GOT3 (cell line): ENCODE measurements around the gene CNOT6.

Experiments
- DNase-seq: peaks from one replicate; lab custom pipeline; 2025; ENCODE audit warnings: mixed read lengths; lab: John Stamatoyannopoulos, UW

The CNOT6 gene

DNA sequence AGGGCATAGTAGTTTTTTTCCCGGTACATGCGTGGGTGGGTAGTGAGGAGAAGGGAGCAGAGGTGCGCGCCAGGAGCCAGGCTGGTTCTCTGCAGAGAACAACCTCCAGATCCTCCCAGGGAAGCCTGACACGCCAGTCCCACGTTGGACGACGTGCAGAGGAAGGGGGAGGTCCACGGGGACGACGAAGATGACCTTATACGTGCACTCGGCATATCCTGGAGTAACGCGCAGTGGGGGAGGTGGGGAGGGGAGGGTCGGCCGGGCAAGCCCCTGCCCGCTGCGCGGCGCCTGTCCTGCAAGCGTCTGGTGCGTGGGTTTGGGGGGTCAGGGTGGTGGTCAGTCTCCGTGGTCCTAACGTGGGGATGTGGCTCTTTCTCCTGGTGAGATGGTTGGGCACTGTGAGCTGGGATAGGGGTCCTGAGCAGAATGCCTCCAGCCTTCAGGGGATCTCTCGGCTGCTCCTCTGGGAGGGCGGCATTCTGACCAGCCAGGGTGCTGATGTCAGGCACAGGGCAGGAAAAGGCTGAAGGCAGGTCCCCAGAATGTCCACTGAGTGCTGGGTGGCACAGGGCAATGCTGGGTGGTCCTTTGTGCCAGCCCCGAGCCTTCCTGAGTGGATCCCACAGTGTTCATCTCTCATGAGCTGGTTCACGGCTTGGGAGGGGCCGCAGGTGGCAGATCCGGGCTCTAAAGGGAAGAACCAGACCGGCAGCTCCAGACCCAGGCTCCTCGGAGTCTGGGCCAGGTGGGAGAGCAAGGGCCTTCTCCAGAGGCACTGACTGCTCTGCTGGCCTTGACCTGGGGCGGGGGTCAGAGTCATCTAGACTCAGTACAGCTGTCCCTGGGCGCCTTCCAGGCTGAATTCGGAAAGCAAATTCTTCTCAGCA lies 107.7 kb downstream of the CNOT6 start:
- no peak for DNase-seq

DNA sequence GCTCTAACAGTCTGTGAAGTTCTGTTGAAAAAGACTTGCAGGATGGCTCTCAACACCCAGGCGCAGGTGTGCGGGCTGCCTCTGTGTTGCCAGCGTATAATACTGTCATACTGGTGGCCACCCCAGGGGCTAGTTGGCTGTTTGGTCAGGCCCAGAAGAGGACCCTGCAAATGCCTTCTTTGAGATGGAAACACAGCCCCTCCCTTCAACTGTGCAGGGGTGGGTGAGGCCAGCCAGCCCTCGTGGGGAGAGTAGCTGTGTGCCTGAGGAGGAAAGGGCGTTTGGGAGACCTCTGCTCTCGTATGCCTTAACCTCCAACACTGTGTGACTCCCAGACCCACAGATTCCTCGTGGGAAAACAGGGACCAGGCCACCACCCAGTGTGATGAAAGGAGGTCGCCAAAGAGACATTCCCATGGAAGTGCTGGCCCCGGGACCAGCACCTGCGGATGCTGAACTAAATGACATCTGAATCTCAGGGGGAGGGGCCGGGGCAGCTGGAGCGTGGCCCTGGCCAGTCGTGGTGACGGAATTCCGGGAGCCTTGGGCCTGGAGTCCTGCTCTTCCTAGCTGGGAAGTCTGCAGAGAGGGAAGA lies 108.4 kb downstream of the CNOT6 start:
- no peak for DNase-seq

GRCh38 chr5:180603076-180603594 lies 109.0 kb downstream of the CNOT6 start:
- DNase-seq, result no peak

GRCh38 chr5:180604271-180604670 lies 110.1 kb downstream of the CNOT6 start:
- no peak for DNase-seq

- DNase-seq, result no peak
These were observed 111.5 kb downstream of the CNOT6 start for GRCh38 chr5:180605554-180606214.

- no peak for DNase-seq
These were observed 112.1 kb downstream of the CNOT6 start for GRCh38 chr5:180606215-180606785.

- no peak for DNase-seq
These were observed 113.8 kb downstream of the CNOT6 start for GRCh38 chr5:180607861-180608571.

GRCh38 chr5:180608572-180609310 lies 114.6 kb downstream of the CNOT6 start:
- no peak for DNase-seq

- DNase-seq, result no peak
These were observed 115.2 kb downstream of the CNOT6 start for GRCh38 chr5:180609386-180609785.

- no peak for DNase-seq
These were observed 115.8 kb downstream of the CNOT6 start for GRCh38 chr5:180609817-180610550.

- no peak for DNase-seq
These were observed 117.1 kb downstream of the CNOT6 start for GRCh38 chr5:180611140-180611850.

- DNase-seq, result no peak
These were observed 118.5 kb downstream of the CNOT6 start for GRCh38 chr5:180612683-180613082.

DNA sequence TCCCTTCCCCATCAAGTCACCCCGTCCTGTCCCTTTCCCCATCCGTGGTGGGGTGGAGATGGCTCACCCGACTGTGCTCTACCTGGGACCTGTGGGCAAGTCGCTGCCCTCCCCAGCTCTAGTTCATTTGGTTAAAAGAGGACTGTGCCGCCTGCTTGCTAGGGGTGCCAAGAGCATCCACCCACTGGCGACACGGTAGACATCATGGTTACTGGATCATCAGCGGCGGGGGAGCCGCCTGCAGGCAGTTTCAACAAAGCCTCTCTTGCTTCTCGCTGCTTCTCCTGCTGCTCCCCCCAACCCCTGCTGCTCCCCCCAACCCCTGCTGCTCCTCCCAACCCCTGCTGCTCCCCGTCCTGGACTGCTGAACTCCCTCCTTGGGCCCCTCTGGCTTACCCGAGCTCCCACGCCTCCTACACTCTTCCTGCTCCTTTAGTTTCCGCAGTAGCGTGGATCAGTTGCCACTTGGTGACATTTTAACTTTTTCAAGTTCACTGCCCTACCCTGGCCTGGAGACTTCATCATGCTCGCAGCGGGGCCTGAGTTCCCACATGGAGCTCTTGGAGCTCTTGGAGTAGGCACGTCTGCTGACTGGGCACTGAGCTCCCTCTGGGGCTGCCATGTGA lies 119.1 kb downstream of the CNOT6 start:
- DNase-seq, result no peak

GRCh38 chr5:180613814-180614188 lies 119.6 kb downstream of the CNOT6 start:
- no peak for DNase-seq

GRCh38 chr5:180618487-180618828 lies 124.3 kb downstream of the CNOT6 start:
- DNase-seq, result no peak

GRCh38 chr5:180618829-180619562 lies 124.8 kb downstream of the CNOT6 start:
- no peak for DNase-seq

- DNase-seq, result no peak
These were observed 125.4 kb downstream of the CNOT6 start for GRCh38 chr5:180619563-180619915.

DNA sequence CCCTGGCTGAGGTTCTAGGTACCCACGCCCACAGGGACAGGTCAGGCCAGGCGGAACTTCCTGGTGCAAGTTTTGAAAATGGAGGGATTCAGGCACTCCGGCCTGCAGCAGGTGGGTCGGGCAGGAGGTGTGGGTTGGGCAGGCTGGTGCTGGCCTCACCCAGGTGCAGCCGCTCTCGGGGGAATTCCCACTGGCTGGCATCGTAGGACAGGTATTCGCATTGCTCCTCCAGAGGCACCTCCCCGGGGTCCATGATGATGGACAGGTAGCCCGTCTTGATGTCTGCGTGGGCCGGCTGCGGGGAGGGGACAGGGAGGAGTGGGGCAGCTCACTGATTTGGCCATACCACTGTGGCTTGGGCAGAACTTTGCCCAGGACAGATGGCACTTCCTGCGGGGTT lies 125.8 kb downstream of the CNOT6 start:
- DNase-seq, result no peak

- DNase-seq, result no peak
These were observed 127.1 kb downstream of the CNOT6 start for GRCh38 chr5:180621311-180621710.
